Astrocyte of the spinal cord (primary cell): Measurements from ENCODE around the gene MAPKBP1.
A peak's percentile ranks its signal among the peaks of the same experiment; 100 is the strongest.

Experiments used
- DNase-seq: peaks from one replicate; pipeline ENCODE4 v3.0.0; 2011; ENCODE audit warnings: low read depth, low spot score
- H3K4me3 ChIP-seq: 2 replicates; pipeline ENCODE4 v1.5.1; 2011; ENCODE audit warnings: low read depth, mild to moderate bottlenecking, low read length, moderate library complexity
- CTCF ChIP-seq: IDR thresholded peaks from 2 replicates; pipeline ENCODE4 v1.5.1; 2012; ENCODE audit warnings: low read depth, mild to moderate bottlenecking, low read length, inconsistent platforms
- in situ Hi-C: cut with HindIII; loops from 2 replicates; pipeline ENCODE4 v1.10.0; 2017; ENCODE audit warnings: low sequenced_read_pairs

MAPKBP1 gene

DNA sequence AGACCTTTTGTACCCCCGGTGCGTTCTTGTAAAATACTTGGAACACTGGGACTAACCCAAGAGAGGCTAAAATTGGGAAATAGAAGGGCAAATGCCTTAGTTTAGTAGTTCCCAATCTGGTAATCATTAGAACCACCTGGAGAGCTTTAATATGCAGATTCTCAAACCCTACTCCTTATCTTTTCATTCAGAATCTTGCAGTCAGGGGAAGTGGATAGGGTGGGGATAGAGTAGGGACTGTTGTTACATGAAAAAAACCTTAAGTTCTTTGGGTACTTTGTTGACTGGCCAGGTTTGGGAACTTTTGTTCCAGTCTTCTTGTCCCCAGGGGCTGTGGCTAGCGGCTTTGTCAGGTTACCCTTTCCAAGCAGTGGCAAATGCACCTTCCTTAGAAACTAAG lies 15.9 kb downstream of the MAPKBP1 start:
- in situ Hi-C loops, result no loop called here
- no peak for DNase-seq
- no peak overlapping the region for H3K4me3 ChIP-seq
- TF ChIP-seq CTCF, result no peak

- peak; percentile 78 for DNase-seq
- TF ChIP-seq CTCF, result no peak
- in situ Hi-C loops, result no loop called here
- no peak overlapping the region for H3K4me3 ChIP-seq
These were observed 16.7 kb downstream of the MAPKBP1 start for GRCh38 chr15:41790756-41791546.

DNA sequence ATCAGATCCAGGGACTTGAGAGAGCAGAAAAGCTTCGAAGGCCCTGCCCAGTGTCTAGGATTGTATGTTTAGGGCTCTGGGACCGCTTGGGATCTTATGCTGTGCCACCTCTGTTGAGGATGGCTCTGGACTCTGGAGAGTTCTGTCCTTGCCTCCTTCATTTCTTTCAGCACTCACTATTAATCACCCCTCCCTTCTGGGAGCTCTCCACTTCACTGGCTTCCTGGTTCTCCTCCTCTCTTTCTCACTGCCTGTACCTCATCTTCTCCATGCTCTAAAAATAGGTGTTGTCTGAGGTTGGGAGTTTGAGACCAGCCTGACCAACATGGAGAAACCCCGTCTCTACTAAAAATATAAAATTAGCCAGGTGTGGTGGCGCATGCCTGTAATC lies 17.3 kb downstream of the MAPKBP1 start:
- no peak for TF ChIP-seq CTCF
- no peak overlapping the region for H3K4me3 ChIP-seq
- in situ Hi-C loops, result no loop called here
- no peak for DNase-seq

DNA sequence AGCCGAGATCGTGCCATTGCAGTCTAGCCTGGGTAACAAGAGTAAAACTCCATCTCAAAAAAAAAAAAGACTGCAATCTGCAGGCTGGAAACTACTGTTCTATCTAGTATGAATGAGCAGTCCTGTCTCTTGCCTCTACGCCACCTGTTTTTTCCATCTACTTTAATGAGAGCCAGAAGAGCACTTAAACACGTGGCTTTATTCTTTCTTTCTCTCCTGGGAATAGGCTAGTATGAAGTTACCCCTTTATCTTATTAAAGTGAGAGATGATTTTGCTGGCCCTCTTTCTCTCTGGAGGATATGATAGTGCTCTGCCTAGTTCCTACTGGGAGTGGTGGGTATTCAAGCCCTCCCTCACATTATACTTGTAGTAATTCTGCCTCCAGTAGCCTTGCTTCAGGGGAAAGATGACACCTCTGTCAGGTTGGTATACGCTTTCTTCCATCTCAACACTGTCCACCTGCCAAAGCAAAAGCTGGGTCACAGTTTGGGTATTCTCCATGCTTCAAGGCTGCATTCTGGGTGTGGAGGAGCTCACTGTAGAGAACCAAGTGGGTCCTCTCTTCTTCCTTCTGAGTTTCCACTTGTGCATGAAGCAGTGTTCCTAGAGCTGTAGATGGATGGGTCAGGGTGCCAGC lies 17.8 kb downstream of the MAPKBP1 start:
- in situ Hi-C loops, result no loop called here
- H3K4me3 ChIP-seq, result no peak overlapping the region
- TF ChIP-seq CTCF, result no peak
- DNase-seq, result no peak

DNA sequence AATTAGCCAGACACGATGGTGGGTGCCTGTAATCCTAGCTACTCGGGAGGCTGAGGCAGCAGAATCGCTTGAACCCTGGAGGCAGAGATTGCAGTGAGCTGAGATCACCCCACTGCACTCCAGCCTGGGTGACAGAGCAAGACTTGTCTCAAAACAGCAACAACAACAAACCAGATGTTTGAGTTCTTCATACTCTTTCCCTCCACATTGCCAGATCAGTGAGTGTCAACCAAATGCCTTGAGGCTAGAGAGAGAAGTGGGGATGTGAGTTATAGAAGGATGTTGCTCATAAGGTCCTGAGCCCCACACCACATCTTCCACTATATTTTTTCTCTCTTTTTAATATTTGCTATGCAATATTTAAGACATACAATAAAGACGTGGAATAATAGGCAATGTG lies 19.8 kb downstream of the MAPKBP1 start:
- no peak for DNase-seq
- TF ChIP-seq CTCF, result no peak
- no peak overlapping the region for H3K4me3 ChIP-seq
- in situ Hi-C loops, result no loop called here

DNA sequence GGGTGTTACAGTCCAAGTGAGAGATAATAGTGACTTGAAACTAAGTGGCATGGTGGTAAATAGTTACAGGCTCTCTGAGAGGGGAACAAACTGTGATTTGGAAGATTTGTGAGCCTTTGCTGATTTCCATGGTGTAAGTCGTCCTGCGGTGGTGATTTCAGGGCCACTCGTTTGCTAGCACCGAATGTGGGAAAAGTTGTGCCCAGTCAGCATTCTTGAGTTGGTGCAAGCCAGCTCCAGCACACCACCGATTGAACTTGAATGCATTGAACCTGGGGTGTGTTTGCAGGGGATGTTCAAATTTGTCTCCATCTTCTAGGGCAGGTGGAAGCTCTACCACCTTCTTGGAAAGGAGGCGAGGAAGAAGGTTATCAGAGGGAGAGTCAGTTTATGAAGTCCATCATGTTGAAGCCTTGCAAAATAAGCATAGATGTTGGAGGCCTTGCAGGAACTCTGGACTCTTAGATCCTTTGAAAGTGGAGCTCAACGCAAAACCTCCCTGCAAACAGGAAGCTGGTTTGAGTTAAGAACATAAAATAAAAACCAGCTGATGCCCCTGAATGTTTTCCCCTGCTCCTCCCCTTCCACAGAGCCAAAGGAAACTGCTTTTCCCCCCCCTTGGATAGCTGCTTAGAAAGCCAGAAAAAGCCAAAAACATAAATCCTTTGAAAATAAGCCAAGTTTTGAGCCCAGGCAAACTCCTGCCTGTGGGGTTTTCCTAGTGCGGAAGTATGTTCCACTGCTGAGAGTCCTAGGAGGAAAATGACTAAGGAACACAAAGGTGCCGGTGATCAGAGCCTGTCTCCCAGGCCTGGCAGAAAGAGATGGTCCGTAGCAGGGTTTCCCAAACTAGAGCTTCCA lies 21.9 kb downstream of the MAPKBP1 start:
- no peak for TF ChIP-seq CTCF
- peak; percentile 62 for DNase-seq
- no peak overlapping the region for H3K4me3 ChIP-seq
- in situ Hi-C loops, result no loop called here
